ENCODE results near the gene CRIP2.

CRIP2 gene

GRCh38 chr14:105427936-105428485 lies 46.6 kb upstream of the CRIP2 start:
- Histone ChIP-seq H3K4me3 (replicated peaks; ENCODE audit: low read depth, low read length) (no peak overlapping the region), H3K27me3 (replicated peaks; ENCODE audit: control insufficient read depth, insufficient read depth, low read length) (no peaks in the 10 kb centered on the region), H3K36me3 (ENCODE audit: control insufficient read depth, insufficient read depth, low read length) (peaks cover 15% of the 10 kb centered on the region)
- TF ChIP-seq CTCF (IDR thresholded peaks at IDR 0.05; ENCODE audit: insufficient read depth, low read length, poor library complexity, severe bottlenecking) = no peak
- DNase-seq (ENCODE audit: extremely low read depth, insufficient read length) = no peak

DNA sequence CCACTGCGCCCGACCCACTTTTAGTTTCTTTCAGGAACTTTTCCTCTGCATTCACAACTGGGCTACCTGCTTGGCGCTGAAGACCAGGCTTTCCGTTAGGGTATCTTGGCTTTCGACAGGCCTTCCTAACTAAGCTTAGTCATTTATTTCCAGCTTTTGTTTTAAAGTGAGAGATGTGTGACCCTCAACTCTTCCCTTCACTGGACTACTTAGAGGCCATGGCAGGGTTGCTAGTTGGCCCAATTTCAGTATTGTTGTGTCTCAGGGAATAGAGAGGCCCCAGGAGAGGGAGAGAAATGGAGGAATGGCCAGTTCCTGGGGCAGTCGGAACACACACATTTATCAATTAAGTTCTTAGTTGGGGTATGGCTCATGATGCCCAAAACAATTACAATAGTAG lies 44.6 kb upstream of the CRIP2 start:
- Histone ChIP-seq H3K4me3 (replicated peaks; ENCODE audit: low read depth, low read length) (no peak overlapping the region), H3K36me3 (ENCODE audit: control insufficient read depth, insufficient read depth, low read length) (peaks cover 11% of the 10 kb centered on the region), H3K27me3 (replicated peaks; ENCODE audit: control insufficient read depth, insufficient read depth, low read length) (no peaks in the 10 kb centered on the region)
- TF ChIP-seq CTCF (IDR thresholded peaks at IDR 0.05; ENCODE audit: insufficient read depth, low read length, poor library complexity, severe bottlenecking) = no peak
- DNase-seq (ENCODE audit: extremely low read depth, insufficient read length) = no peak

- H3K27me3 ChIP-seq (replicated peaks; ENCODE audit: control insufficient read depth, insufficient read depth, low read length) = no peaks in the 10 kb centered on the region
- H3K4me3 ChIP-seq (replicated peaks; ENCODE audit: low read depth, low read length) = no peak overlapping the region
- peaks cover 9% of the 10 kb centered on the region for H3K36me3 ChIP-seq (ENCODE audit: control insufficient read depth, insufficient read depth, low read length)
- TF ChIP-seq CTCF (IDR thresholded peaks at IDR 0.05; ENCODE audit: insufficient read depth, low read length, poor library complexity, severe bottlenecking) = no peak
- DNase-seq (ENCODE audit: extremely low read depth, insufficient read length) = no peak
These were observed 44.1 kb upstream of the CRIP2 start for GRCh38 chr14:105430565-105430964.

- Histone ChIP-seq H3K27me3 (replicated peaks; ENCODE audit: control insufficient read depth, insufficient read depth, low read length) (no peaks in the 10 kb centered on the region), H3K4me3 (replicated peaks; ENCODE audit: low read depth, low read length) (no peak overlapping the region), H3K36me3 (ENCODE audit: control insufficient read depth, insufficient read depth, low read length) (peaks cover 8% of the 10 kb centered on the region)
- TF ChIP-seq CTCF (IDR thresholded peaks at IDR 0.05; ENCODE audit: insufficient read depth, low read length, poor library complexity, severe bottlenecking) = no peak
- no peak for DNase-seq (ENCODE audit: extremely low read depth, insufficient read length)
These were observed 43.4 kb upstream of the CRIP2 start for GRCh38 chr14:105431256-105431655.

DNA sequence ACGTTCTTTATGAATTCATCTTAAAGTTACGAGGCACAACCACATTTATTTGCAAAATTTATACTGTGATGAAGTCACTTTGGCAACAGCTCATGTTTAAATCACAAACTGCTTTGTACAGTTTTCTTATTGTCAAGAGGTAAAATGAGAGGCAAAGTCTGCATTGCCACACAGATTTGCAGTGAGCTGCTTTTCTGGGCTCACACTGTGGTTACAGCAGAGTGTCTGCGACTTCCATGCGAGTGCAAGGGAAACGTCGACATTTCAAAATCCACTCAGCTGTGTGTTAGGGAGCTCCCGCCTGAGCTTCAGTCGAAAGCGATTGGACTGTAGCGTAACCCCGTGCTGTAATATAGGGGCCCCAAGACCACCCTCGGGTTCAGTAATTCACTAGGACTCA lies 42.0 kb upstream of the CRIP2 start:
- Histone ChIP-seq H3K27me3 (replicated peaks; ENCODE audit: control insufficient read depth, insufficient read depth, low read length) (no peaks in the 10 kb centered on the region), H3K36me3 (ENCODE audit: control insufficient read depth, insufficient read depth, low read length) (peaks cover 4% of the 10 kb centered on the region), H3K4me3 (replicated peaks; ENCODE audit: low read depth, low read length) (no peak overlapping the region)
- TF ChIP-seq CTCF (IDR thresholded peaks at IDR 0.05; ENCODE audit: insufficient read depth, low read length, poor library complexity, severe bottlenecking) = no peak
- DNase-seq (ENCODE audit: extremely low read depth, insufficient read length) = no peak

- TF ChIP-seq CTCF (IDR thresholded peaks at IDR 0.05; ENCODE audit: insufficient read depth, low read length, poor library complexity, severe bottlenecking) = no peak
- H3K36me3 ChIP-seq (ENCODE audit: control insufficient read depth, insufficient read depth, low read length) = peaks cover 8% of the 10 kb centered on the region
These were observed 41.4 kb upstream of the CRIP2 start for GRCh38 chr14:105433161-105433605.

More at GRCh38 chr14:105433161-105433605, 41.4 kb upstream of the CRIP2 start:
- H3K4me3 ChIP-seq (replicated peaks; ENCODE audit: low read depth, low read length) = no peak overlapping the region
- H3K27me3 ChIP-seq (replicated peaks; ENCODE audit: control insufficient read depth, insufficient read depth, low read length) = no peaks in the 10 kb centered on the region
- peak; percentile 6 for DNase-seq (ENCODE audit: extremely low read depth, insufficient read length)

Measured in GM06990 (cell line).